ENCODE data around the gene CNPY1.

CNPY1 gene

DNA sequence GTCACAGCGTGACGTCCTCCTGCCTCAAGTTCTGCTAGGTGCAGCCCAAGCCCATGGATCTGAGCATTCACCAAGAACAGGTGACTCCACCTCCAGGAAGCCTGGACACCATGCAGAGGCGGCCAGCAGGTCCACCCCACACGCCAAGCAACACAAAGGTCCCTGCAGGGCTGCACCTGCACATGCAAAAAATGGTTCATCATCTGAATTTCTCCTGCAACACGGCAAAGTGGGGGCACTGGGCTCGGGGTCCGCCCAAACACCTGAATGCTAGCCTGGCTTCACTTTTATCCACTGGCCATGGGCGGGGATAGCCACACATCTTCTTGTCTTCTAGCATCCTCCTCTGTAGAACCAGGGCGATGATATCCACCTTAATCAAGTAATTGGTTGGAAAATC, 28.9 kb downstream of the CNPY1 start:
- no peak for DNase-seq (ENCODE audit: low read depth)
- TF ChIP-seq, protein P1, sequence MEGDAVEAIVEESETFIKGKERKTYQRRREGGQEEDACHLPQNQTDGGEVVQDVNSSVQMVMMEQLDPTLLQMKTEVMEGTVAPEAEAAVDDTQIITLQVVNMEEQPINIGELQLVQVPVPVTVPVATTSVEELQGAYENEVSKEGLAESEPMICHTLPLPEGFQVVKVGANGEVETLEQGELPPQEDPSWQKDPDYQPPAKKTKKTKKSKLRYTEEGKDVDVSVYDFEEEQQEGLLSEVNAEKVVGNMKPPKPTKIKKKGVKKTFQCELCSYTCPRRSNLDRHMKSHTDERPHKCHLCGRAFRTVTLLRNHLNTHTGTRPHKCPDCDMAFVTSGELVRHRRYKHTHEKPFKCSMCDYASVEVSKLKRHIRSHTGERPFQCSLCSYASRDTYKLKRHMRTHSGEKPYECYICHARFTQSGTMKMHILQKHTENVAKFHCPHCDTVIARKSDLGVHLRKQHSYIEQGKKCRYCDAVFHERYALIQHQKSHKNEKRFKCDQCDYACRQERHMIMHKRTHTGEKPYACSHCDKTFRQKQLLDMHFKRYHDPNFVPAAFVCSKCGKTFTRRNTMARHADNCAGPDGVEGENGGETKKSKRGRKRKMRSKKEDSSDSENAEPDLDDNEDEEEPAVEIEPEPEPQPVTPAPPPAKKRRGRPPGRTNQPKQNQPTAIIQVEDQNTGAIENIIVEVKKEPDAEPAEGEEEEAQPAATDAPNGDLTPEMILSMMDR (IDR thresholded peaks at IDR 0.05; ENCODE audit: insufficient read depth, low read depth, low read length, missing control alignments), result no peak
- H3K4me3 ChIP-seq (ENCODE audit: low read depth, low read length), result no peak overlapping the region

- H3K4me3 ChIP-seq (ENCODE audit: low read depth, low read length), result no peak overlapping the region
- TF ChIP-seq, protein P1 (IDR thresholded peaks at IDR 0.05; ENCODE audit: insufficient read depth, low read depth, low read length, missing control alignments), result no peak
- DNase-seq (ENCODE audit: low read depth), result no peak
Observed at GRCh38 chr7:155516466-155516865, 29.9 kb downstream of the CNPY1 start.

GRCh38 chr7:155515318-155515717, 31.0 kb downstream of the CNPY1 start:
- H3K4me3 ChIP-seq (ENCODE audit: low read depth, low read length), result no peak overlapping the region
- TF ChIP-seq, protein P1 (IDR thresholded peaks at IDR 0.05; ENCODE audit: insufficient read depth, low read depth, low read length, missing control alignments), result no peak
- no peak for DNase-seq (ENCODE audit: low read depth)

GRCh38 chr7:155514296-155514695, 32.1 kb downstream of the CNPY1 start:
- no peak overlapping the region for H3K4me3 ChIP-seq (ENCODE audit: low read depth, low read length)
- DNase-seq (ENCODE audit: low read depth), result no peak
- TF ChIP-seq, protein P1 (IDR thresholded peaks at IDR 0.05; ENCODE audit: insufficient read depth, low read depth, low read length, missing control alignments), result no peak

GRCh38 chr7:155513543-155514285, 32.6 kb downstream of the CNPY1 start:
- no peak for DNase-seq (ENCODE audit: low read depth)
- TF ChIP-seq, protein P1 (IDR thresholded peaks at IDR 0.05; ENCODE audit: insufficient read depth, low read depth, low read length, missing control alignments), result no peak
- no peak overlapping the region for H3K4me3 ChIP-seq (ENCODE audit: low read depth, low read length)

GRCh38 chr7:155512246-155512887, 34.0 kb downstream of the CNPY1 start:
- TF ChIP-seq, protein P1 (IDR thresholded peaks at IDR 0.05; ENCODE audit: insufficient read depth, low read depth, low read length, missing control alignments), result no peak
- no peak for DNase-seq (ENCODE audit: low read depth)
- no peak overlapping the region for H3K4me3 ChIP-seq (ENCODE audit: low read depth, low read length)

- DNase-seq (ENCODE audit: low read depth), result no peak
- TF ChIP-seq, protein P1 (IDR thresholded peaks at IDR 0.05; ENCODE audit: insufficient read depth, low read depth, low read length, missing control alignments), result no peak
- no peak overlapping the region for H3K4me3 ChIP-seq (ENCODE audit: low read depth, low read length)
Observed at GRCh38 chr7:155511702-155511996, 34.7 kb downstream of the CNPY1 start.

Data from GM12865 (cell line).